ENCODE measurements around the gene LAMB4. TPM values are rescaled to one million over a fixed set of nuclear protein-coding genes. Genes with fewer than 3 reads are reported as not detected.

LAMB4 gene
- polyA plus RNA-seq, 1 of the 3 experiments (the other 2 are of a cell fraction) = 0.36 TPM

DNA sequence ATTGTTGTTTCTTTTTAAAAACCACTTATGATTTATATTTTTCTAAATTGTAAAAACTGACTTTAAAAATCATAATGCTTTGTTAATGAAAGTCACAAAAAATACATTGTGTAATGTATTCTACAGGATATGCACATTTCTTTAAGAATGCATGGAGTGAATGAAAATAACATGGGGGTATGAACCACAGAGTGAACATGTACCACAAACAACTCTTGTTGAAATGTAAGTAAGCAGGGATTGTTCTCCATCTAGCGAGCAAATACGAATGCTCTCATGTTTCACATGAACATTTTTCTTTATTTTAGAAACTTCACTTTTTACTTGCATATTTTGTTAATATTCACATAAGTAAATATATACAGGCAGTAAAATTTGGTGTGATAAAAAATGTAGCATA lies 35.6 kb upstream of the LAMB4 start:
- Histone ChIP-seq H2AFZ (ENCODE audit: low read depth) (no peak overlapping the region), H3K4me1 (ENCODE audit: control insufficient read depth in 1 of 2, insufficient read depth in 2 of 2, low read depth in 1 of 2, low read length in 1 of 2) (no peaks in the 10 kb centered on the region; a peak in 1 of 4 replicates), H3K27me3 (ENCODE audit: insufficient read depth) (no peaks in the 10 kb centered on the region), H3K36me3 (replicated peaks in 1 of 2; ENCODE audit: control insufficient read depth in 1 of 2, insufficient read depth in 2 of 2, low read length in 1 of 2) (peaks cover 0 to 7% of the 10 kb centered on the region in 2 experiments), H4K20me1 (ENCODE audit: insufficient read depth) (no peaks in the 10 kb centered on the region), H3K27ac (ENCODE audit: low read depth in 2 of 2, low read length in 1 of 2) (no peak overlapping the region), H3K4me2 (no peak overlapping the region), H3K9me2 (no peaks in the 10 kb centered on the region), H3K4me3 (ENCODE audit: low read depth in 2 of 2, low read length in 1 of 2) (no peak overlapping the region), H3K9ac (no peak overlapping the region), H3K79me2 (ENCODE audit: insufficient read depth) (no peaks in the 10 kb centered on the region), H3K9me3 (no peaks in the 10 kb centered on the region), H3F3A (replicated peaks; ENCODE audit: insufficient read depth) (no peaks in the 10 kb centered on the region)
- CTCF ChIA-PET = interaction anchor here (0.6 to 3.0 kb wide), 4 partner anchors 8 to 331 kb away, joined by 3 to 10 read pairs (median 7); no protein-coding TSS in a partner anchor
- 96% methylated on average over 2 of the region's 2 CpGs for WGBS (ENCODE audit: low lambda C conversion rate)
- POLR2A ChIA-PET = no interaction called here
- DNase-seq = no peak
- TF ChIP-seq RFX5 (IDR thresholded peaks at IDR 0.05; ENCODE audit: low read length) (no peak), NFIC (IDR thresholded peaks at IDR 0.05; ENCODE audit: borderline replicate concordance) (no peak), SIN3A (IDR thresholded peaks at IDR 0.05; ENCODE audit: borderline replicate concordance, low read depth, low read length) (no peak), MXI1 (IDR thresholded peaks at IDR 0.05; ENCODE audit: low read depth, low read length) (no peak), FOXM1 (IDR thresholded peaks at IDR 0.05; ENCODE audit: low read depth) (no peak)
- TF ChIP-seq, protein P1, sequence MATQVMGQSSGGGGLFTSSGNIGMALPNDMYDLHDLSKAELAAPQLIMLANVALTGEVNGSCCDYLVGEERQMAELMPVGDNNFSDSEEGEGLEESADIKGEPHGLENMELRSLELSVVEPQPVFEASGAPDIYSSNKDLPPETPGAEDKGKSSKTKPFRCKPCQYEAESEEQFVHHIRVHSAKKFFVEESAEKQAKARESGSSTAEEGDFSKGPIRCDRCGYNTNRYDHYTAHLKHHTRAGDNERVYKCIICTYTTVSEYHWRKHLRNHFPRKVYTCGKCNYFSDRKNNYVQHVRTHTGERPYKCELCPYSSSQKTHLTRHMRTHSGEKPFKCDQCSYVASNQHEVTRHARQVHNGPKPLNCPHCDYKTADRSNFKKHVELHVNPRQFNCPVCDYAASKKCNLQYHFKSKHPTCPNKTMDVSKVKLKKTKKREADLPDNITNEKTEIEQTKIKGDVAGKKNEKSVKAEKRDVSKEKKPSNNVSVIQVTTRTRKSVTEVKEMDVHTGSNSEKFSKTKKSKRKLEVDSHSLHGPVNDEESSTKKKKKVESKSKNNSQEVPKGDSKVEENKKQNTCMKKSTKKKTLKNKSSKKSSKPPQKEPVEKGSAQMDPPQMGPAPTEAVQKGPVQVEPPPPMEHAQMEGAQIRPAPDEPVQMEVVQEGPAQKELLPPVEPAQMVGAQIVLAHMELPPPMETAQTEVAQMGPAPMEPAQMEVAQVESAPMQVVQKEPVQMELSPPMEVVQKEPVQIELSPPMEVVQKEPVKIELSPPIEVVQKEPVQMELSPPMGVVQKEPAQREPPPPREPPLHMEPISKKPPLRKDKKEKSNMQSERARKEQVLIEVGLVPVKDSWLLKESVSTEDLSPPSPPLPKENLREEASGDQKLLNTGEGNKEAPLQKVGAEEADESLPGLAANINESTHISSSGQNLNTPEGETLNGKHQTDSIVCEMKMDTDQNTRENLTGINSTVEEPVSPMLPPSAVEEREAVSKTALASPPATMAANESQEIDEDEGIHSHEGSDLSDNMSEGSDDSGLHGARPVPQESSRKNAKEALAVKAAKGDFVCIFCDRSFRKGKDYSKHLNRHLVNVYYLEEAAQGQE (IDR thresholded peaks at IDR 0.05; ENCODE audit: low read depth, low read length) = no peak
- TF ChIP-seq, protein P2, sequence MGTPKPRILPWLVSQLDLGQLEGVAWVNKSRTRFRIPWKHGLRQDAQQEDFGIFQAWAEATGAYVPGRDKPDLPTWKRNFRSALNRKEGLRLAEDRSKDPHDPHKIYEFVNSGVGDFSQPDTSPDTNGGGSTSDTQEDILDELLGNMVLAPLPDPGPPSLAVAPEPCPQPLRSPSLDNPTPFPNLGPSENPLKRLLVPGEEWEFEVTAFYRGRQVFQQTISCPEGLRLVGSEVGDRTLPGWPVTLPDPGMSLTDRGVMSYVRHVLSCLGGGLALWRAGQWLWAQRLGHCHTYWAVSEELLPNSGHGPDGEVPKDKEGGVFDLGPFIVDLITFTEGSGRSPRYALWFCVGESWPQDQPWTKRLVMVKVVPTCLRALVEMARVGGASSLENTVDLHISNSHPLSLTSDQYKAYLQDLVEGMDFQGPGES (IDR thresholded peaks at IDR 0.05; ENCODE audit: low read depth, low read length) = no peak

DNA sequence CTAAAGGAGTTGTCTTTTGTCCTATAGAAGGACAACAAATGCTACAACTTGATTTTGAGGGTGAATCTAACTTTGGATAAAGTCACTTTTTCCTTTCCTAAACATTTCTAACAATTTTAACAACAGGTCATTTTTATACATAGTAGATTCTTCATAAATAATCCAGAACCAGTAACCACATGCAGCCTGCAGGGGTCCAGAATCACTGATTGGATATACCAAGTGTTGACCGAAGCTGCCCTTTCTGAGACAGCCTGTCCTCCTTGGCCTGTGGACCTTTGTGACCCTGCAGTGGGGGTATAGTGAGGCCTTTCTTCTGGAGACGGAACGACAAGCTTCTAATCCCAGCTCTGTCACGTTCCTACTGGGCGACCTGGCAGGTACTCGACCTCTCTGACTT lies 34.8 kb upstream of the LAMB4 start:
- H3K9ac ChIP-seq = no peak overlapping the region
- H3K4me2 ChIP-seq = no peak overlapping the region
- DNase-seq = no peak
- no peaks in the 10 kb centered on the region for H3K9me3 ChIP-seq
- ChIA-PET CTCF (interaction anchor here (1.0 to 3.0 kb wide), 4 partner anchors 9 to 332 kb away, joined by 3 to 10 read pairs (median 7); no protein-coding TSS in a partner anchor), POLR2A (no interaction called here)
- no peak overlapping the region for H3K27ac ChIP-seq (ENCODE audit: low read depth in 2 of 2, low read length in 1 of 2)
- no peak for TF ChIP-seq SIN3A (IDR thresholded peaks at IDR 0.05; ENCODE audit: borderline replicate concordance, low read depth, low read length)
- no peak for TF ChIP-seq GATA2 (CRISPR knock-in tag; IDR thresholded peaks at IDR 0.05)
- no peak for TF ChIP-seq MEF2A (IDR thresholded peaks at IDR 0.05; ENCODE audit: borderline replicate concordance, low read depth)
- TF ChIP-seq, protein P2 (IDR thresholded peaks at IDR 0.05; ENCODE audit: low read depth, low read length) = no peak
- no peak for TF ChIP-seq NFIC (IDR thresholded peaks at IDR 0.05; ENCODE audit: borderline replicate concordance)
- TF ChIP-seq, protein P3, sequence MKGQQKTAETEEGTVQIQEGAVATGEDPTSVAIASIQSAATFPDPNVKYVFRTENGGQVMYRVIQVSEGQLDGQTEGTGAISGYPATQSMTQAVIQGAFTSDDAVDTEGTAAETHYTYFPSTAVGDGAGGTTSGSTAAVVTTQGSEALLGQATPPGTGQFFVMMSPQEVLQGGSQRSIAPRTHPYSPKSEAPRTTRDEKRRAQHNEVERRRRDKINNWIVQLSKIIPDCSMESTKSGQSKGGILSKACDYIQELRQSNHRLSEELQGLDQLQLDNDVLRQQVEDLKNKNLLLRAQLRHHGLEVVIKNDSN (IDR thresholded peaks at IDR 0.05; ENCODE audit: borderline replicate concordance, low read depth) = no peak
- no peak for TF ChIP-seq FOSL2 (IDR thresholded peaks at IDR 0.05; ENCODE audit: borderline replicate concordance, low read depth)
- no peak for TF ChIP-seq JUND (IDR thresholded peaks at IDR 0.05)
- TF ChIP-seq, protein P4, sequence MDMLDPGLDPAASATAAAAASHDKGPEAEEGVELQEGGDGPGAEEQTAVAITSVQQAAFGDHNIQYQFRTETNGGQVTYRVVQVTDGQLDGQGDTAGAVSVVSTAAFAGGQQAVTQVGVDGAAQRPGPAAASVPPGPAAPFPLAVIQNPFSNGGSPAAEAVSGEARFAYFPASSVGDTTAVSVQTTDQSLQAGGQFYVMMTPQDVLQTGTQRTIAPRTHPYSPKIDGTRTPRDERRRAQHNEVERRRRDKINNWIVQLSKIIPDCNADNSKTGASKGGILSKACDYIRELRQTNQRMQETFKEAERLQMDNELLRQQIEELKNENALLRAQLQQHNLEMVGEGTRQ (IDR thresholded peaks at IDR 0.05; ENCODE audit: borderline replicate concordance, low read depth, low read length) = no peak
- no peak for TF ChIP-seq CHD2 (IDR thresholded peaks at IDR 0.05; ENCODE audit: low read length, partially characterized antibody)
- TF ChIP-seq RXRA (IDR thresholded peaks at IDR 0.05; ENCODE audit: borderline replicate concordance, low read depth) = no peak
- TF ChIP-seq EP300 (IDR thresholded peaks at IDR 0.05; ENCODE audit: borderline replicate concordance in 1 of 2, low read depth in 1 of 2, low read length in 1 of 2) = no peak
- TF ChIP-seq NRF1 (IDR thresholded peaks at IDR 0.05; ENCODE audit: low read depth, low read length) = no peak
- TF ChIP-seq TAF1 (IDR thresholded peaks at IDR 0.05; ENCODE audit: borderline replicate concordance, low read depth, low read length) = no peak
- TF ChIP-seq, protein P5, sequence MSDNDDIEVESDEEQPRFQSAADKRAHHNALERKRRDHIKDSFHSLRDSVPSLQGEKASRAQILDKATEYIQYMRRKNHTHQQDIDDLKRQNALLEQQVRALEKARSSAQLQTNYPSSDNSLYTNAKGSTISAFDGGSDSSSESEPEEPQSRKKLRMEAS (IDR thresholded peaks at IDR 0.05; ENCODE audit: low read depth) = no peak
- H3K36me3 ChIP-seq (replicated peaks in 1 of 2; ENCODE audit: control insufficient read depth in 1 of 2, insufficient read depth in 2 of 2, low read length in 1 of 2) = peaks cover 0 to 8% of the 10 kb centered on the region in 2 experiments
- H4K20me1 ChIP-seq (ENCODE audit: insufficient read depth) = no peaks in the 10 kb centered on the region
- H2AFZ ChIP-seq (ENCODE audit: low read depth) = no peak overlapping the region
- H3K4me1 ChIP-seq (ENCODE audit: control insufficient read depth in 1 of 2, insufficient read depth in 2 of 2, low read depth in 1 of 2, low read length in 1 of 2) = no peaks in the 10 kb centered on the region; a peak in 1 of 4 replicates
- no peaks in the 10 kb centered on the region for H3K79me2 ChIP-seq (ENCODE audit: insufficient read depth)
- no peaks in the 10 kb centered on the region; the same call in 1 of the 2 replicates for H3K27me3 ChIP-seq (ENCODE audit: insufficient read depth)
- H3F3A ChIP-seq (replicated peaks; ENCODE audit: insufficient read depth) = no peaks in the 10 kb centered on the region
- H3K9me2 ChIP-seq = no peaks in the 10 kb centered on the region
- WGBS (ENCODE audit: low lambda C conversion rate) = 77% methylated on average over 6 of the region's 6 CpGs
- H3K4me3 ChIP-seq (ENCODE audit: low read depth in 2 of 2, low read length in 1 of 2) = no peak overlapping the region
